Stimulated activated CD4-positive, alpha-beta T cell treated with anti-CD3 and anti-CD28 coated beads, TNF-alpha, amount 100 ng/mL, for 4 hours (primary cell): ENCODE data around the gene SPIRE1.
"Not testable (repeated sequence)": the region's sequence is repeated elsewhere in the genome, so short reads cannot be mapped to it uniquely, and the experiment has no call there.

Source experiments
- DNase-seq, 3 experiments: peaks; one replicate each; pipeline ENCODE4 v3.0.0-alpha.2; 2020; ENCODE audit warnings: low read depth in 3 of 3

The SPIRE1 gene

DNA sequence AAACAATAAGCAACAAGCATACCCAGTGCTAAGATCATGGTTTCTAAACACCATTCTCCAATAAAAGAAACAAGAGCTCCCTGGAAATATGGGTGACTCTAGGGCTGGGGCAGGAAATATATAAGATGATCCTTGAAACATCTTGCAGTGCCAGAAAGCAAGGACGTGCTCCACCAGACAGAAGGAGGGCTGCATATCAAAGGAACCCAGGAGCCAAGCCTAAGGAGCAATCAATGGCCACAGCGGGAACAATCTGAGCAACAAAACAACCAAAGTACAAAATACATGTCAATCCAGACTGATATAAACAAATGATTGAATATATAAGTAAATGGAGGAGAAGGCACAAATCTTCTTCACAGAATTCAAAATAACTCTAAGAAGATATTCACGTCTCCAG lies 10.1 kb downstream of the SPIRE1 start:
- DNase-seq = no peak

DNA sequence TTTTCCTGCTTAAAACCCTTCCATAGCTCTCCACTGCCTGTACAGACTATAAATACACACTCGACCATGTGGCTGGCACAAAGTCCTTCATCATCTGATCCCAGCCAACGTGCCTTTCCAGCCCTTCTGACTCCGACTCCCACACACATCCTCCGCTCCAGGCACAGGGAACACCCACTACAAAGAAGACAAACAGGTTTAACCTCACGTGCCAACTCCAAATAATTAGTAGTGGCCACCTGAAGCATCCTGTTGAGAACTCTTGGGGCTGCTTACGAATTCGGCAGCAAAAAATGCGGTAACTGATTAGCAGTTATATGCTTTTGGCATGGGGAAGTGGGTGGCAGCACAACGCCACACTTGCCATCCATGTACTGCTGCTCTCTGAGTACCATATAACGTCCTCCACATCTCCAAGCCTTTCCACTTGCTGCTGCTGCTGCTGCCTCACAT lies 12.1 kb downstream of the SPIRE1 start:
- DNase-seq = no peak

DNA sequence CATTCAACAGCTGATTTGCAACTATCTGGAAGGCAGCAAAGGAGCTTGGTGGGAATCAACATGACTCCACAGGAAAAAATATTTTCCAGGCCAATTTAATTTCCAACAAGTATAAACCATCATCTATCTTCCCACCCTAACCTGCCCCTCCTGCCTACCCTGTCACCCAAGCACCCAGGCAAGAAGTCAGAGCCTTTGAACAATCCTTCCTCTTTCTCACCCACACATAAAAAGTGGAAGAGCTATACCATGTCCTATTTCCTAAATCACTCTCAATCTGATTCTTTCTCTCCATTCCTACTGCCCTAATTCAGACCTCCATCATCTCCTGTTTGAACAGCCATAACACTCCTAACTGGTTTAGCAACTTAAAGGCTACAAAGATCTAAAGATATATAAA lies 12.7 kb downstream of the SPIRE1 start:
- no peak for DNase-seq

DNA sequence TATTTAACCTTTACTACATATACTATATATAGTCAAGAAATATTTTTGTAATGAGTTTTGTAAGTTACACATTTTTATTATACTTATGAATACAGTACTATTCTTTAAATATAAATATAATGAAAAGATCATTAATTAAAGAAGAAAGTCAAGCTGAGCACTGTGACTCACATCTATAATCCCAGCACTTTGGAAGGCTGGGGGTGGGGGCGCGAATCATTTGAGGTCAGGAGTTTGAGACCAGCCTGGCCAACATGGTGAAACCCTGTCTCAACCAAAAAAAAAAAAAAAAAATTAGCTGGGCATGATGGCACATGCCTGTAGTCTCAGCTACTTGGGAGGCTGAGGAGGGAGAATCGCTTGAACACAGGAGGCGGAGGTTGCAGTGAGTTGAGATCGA lies 14.2 kb downstream of the SPIRE1 start:
- not testable (repeated sequence) for DNase-seq

DNA sequence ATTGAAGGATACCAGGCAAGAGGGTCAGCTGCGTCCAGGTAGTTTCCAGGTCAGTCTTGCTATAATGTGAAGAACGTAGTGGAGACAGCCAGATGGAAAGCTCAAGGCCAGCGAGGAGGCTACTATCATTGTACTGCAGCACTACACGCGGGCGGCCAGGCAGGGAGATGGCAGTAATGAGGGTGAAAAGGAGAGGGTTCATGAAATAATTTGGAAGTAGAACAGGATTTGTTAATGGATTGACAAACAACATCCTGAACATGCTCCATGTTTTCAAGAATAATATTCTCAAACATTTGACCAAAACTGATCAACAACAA lies 17.1 kb downstream of the SPIRE1 start:
- no peak for DNase-seq

DNA sequence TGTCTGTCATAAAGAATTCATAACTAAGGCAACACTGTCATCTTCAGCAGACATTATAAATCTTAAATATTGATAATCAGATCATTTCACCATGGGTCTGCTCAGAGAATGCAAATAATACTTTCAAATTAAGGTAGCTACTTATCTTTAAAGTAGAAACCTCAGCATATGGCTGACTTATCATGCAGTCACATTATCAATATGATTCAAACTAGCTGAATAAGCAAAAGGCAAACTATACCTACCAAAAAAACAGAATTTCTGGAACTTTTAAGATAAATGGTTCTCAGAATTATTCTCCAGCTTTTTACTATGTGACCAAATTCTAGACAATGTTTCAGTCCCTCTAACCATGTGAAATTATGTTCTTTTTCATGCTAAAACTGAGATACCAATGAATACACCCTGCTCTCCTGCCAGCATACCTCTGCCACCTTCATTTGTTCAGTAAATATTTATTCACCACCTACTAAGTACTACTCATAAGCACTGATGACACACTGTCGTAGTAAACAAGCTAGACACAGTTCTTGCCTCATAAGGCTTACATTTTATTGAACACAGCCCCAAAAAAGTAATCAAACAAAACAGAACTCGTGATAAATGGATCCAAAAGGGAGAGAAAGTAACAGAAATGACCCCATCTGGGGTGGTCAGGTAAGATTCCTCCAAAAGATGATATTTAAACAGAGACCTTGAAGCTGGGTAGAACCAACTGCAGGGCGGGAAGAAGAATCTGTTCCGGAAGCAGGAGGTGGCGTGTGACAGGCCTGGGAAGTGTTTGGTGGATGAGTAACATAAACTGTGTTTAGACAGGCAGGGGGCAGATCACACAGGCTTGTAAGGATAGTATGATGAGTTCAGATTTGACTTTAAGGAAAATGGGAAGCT lies 17.7 kb downstream of the SPIRE1 start:
- DNase-seq = no peak

DNA sequence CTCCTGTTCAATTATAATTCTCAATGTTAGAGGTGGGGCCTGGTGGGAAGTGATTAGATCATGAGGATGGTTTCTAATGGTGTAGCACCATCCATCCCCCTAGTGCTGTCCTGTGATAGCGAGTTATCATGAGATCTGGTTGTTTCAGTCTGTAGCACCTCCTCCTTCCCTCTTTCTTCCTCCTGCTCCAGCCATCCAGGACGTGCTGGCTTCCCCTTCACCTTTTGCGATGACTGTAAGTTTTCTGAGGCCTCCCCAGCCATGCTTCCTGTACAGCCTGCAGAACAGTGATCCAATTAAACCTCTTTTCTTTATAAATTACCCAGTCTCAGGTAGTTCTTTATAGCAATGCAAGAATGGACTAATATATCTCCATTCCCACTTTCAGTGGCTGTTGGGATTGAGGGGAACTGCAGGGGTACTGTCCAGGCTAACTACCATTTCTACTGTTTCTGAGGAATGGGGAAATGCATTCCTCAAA lies 19.2 kb downstream of the SPIRE1 start:
- DNase-seq = no peak

DNA sequence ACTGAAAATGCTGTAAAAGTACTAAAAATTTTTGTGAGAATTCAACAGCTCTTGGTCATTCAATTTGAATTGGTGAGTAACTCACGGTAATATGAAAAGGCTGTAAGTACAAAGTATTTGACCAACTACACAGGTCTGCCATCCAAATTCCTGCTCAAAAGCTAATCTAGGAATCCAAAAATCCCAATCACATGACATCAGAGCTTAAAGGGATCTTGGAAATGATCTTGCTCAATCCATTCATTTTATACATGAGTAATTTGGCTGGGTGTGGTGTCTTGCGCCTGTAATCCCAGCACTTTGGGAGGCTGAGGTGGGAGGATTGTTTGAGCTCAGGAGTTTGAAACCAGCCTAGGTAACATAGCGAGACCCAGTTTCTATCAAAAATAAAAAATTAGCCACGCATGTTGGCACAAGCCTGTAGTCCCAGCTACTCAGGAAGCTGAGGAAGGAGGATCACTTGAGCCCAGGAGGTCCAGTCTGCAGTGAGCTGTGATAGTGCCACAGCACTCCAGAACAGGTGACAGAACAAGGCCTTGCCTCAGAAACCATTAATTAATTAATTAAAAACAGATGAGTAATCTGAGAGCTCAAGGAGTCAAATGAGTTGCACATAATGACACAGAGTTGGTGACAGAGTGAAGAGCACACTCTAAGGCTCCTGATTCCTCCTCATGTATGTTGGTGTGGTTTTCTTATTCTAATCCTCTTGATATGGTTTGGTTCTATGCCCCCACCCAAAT lies 19.8 kb downstream of the SPIRE1 start:
- no peak for DNase-seq

DNA sequence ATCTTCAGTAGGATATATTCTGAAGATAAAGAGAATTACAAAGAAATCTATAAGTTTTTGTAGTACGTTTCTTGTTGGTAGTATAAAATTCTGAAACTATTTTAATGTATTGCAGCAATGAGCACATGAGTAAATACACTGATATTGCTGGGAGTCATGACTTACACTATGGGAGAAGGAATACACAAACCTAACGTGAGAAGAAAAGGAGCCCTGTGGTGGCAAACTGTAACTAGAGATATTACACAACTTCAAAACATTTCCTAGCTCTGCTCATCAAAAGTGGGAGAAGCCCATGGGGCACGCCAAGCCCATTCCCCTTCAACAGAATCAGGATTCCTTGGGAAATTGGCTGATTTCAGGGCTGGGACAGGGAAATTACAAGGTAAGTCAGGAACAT lies 20.5 kb downstream of the SPIRE1 start:
- DNase-seq = no peak

DNA sequence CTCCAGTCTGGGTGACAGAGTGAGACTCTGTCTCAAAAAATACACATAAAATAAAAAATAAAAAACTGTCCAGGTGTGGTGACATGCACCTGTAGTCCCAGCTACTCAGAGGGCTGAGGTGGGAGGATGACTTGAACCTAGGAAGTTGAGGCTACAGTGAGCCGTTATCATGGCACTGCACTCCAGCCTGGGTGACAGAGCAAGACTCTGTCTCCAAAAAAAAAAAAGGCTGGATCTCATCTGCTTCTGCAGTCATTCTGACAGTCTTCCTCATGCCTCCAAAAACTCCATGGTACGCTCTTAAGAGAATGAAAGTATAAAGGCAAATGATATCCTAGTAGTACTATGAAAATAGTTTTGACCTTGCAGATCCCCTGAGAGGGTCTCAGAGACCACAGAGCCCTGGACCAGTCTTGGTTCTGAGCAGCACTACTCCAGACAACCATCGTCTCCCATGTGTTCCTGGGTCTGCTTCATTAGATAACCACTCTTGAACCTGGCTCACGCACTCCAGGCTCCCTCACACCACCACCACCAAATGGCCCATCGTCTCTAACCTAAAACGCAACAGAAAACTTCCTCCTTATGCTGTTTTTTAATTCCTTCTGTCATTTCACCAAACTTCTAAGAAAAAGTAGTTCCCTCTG lies 26.0 kb downstream of the SPIRE1 start:
- no peak for DNase-seq

DNA sequence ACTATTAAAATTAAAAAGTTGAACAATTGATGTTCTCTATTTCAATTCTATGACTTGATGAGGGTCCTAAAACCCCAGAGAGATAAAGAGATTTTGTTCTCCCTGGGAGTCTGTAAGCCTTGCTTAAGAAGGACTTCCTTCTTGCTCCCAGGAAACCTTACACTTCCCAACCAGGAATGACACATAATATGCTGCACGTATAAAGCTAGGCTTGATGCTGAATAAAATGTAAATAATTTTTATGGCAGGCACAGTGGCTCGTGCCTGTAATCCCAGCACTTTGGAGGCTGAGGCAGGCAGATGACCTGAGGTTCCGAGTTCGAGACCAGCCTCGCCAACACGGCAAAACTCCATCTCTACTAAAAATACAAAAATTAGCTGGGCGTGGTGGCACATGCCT lies 27.8 kb downstream of the SPIRE1 start:
- DNase-seq = no peak

DNA sequence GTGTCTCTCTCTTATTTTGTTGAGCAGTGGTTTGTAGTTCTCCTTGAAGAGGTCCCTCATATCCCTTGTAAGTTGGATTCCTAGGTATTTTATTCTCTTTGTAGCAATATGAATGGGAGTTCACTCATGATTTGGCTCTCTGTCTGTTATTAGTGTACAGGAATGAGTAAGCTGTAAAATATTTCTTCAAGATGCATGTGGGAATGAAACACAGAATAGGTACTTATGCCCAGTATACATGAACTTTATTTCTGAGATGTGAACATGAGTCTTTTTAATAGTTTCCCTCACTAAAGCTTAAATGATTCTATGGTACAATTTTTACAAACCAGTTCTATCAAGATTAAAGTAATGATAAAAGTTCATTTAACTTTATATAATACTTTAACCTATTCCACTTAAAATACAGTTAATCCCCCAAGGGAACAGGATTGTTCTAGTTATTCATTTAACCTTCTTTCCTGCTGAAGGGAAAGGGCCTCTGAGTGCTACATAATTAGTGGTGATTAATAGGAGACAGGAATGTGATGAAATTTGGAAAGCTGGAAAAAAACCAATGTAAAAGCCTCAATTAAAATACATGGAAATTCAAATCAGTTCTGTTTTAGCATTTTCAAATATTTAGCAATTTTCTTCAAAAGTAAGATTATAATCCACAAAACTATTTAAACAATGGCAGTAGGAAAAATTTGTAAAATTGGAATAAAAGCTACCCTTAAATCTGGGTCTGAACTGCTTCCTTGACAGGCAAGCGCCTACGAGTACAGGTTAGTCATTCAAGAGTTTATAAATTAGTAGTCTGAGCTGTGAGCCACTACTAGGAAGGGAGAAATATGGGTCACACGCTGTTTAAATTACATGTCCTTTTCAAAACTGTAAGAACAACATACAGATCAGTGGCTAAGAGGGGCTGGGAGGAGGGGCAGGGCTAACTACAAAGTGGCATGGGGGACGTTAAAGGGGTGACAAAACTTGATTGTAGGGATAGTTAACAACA lies 28.9 kb downstream of the SPIRE1 start:
- DNase-seq = no peak

DNA sequence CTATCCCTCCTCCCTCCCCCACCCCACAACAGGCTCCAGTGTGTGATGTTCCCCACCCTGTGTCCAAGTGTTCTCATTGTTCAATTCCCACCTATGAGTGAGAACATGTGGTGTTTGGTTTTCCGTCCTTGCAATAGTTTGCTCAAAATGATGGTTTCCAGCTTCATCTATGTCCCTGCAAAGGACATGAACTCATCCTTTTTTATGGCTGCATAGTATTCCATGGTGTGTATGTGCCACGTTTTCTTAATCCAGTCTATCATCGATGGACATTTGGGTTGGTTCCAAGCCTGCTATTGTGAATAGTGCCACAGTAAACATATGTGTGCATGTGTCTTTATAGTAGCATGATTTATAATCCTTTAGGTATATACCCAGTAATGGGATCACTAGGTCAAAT lies 30.7 kb downstream of the SPIRE1 start:
- not testable (repeated sequence) for DNase-seq

DNA sequence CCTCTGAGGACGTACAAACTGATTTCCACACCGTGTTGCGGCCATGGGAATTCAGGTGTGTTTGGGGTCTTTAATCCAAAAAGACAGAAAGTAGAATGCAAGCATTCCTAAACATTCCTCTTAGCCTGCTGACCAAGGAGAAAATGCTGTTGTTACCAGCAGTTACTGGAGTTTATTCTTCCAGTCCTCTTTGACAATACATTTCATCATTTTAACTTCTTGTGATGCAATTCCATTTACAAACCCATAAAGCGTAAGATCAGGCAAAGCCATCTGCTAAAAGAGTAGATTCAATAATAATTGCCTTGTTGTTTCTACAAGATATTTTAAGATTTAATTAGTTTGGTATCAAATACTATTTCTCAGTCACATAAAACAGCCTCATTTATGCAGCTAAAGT lies 32.7 kb downstream of the SPIRE1 start:
- no peak for DNase-seq

DNA sequence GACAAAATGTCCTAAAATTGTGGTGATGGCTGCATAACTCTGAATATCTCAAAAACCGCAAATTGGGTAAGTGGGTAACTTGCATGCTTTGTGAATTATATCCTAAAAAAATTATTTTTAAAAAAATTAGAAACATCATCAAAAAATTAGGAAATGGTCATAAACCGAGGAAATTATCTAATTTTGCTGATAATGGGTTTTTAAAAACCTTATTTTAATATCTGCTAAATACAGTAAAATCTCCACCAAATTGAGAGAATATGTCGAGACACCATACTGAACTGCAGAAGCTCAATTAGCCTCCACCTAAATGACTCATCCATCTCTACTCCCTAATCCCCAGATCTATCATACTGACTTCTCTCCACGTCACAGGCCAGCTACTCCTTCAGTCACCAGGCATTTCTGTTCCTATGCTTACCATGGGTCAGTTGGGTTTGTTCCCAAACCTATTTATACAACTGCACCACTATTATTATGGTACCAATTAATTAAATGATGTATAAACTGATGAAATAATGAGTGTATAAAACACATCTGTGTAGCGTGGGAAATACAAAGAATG lies 36.1 kb downstream of the SPIRE1 start:
- no peak for DNase-seq

DNA sequence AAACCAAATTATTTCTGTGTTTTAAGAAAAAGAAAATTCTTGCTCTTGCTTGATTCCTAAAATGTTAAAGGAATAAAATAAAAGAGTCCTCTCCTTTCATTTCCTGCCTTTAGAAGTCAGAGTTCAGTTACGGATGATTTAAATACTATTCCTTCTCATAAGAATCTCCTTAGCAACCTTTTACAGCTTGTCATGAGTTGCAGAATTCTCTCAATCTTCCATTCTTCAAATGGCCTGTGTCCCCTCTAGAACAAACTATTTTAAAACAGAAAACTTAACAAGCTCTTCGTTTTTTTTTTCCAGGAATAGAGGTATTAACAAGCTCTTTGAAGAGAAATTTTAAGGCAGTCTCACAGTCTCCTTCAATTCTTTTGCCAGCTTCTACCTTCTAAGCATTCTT lies 42.2 kb downstream of the SPIRE1 start:
- no peak for DNase-seq

DNA sequence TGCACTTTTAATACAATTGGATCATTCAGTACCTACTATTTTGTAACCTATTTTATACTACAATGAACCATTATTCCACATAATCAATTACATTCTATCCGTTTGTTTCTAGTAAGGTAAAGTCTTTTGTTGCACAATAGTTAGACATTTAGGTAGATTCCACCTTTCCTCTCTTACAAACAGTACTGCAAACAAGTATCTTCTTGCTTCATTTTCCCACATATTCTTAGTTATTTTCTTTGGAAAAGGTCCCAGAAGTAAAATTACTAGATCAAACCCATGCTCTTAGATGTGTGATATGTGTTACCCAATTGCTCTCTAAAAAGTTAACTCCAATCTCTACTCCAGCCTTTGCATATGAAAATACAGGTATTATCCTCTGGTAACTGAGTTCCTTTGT lies 49.6 kb downstream of the SPIRE1 start:
- no peak for DNase-seq

DNA sequence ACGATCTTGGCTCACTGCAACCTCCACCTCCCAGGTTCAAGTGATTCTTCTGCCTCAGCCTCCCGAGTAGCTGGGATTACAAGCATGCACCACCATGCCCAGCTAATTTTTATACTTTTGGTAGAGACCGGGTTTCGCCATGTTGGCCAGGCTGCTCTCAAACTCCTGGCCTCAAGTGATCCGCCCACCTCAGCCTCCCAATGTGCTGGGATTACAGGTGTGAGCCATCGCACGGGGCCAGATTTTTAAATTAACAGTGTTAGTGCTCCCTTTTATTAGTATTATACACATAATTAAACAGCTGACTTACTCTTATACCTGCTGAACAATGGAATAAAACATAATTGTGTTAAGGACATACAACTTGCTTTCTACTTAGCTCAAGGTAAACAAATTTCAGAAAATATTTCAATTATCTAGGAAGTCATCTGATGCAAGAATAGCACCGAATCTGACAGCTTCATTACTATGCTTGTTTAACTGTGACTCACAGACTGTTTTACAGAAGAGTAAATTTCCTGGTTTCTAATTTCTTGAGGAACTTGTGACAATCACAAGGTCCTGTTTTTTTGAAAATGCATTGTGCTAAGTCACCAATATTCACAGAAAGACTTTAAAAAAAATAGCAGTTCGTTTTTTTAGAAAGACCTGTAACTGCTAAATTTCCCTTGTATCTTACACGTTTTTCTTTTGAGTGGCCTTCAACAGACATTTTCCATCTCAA lies 51.2 kb downstream of the SPIRE1 start:
- DNase-seq = no peak

DNA sequence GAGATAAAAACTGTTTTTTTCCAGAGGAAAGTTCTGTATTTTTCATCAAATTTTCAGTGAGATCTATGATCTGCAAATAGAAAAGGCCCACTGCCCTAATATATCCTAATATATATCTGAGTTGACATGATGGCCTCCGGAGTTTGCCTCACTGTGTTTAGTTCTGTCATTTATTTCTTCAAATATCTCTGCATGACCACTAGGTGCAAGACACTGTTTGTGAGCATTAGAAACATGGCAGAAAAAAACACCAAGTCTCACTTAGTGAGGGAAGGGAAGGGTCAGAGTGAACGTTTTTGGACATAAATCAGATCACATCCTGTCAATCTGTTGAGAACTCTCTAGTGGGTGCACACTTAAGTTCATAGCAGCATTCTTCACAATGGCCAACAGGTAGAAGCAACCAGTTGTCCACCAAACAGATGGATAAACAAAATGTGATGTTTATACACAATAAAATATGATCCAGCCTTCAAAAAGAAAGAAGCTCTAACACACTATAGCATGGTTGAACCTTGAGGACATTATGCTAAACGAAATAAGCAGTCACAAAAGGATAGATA lies 53.4 kb downstream of the SPIRE1 start:
- DNase-seq = no peak

DNA sequence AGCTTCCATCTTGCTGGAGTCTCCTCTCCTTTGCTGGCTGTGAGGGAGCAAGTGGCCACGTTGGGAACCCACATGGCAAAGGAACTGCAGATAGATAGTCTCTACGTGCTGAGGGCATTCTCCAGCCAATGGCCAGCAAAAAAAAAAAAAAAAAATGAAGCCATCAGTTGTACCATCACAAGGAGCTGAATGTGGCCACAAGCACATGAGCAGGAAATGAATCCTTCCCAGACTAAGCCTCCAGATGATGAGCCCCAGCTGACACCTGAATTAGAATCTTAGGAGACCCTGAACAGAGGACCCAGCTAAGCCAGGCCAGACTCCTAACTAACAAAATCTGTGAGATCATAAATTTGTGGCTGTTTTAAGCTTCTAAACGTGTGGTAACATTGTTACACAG lies 57.9 kb downstream of the SPIRE1 start:
- DNase-seq = no peak
